Trophoblast cell (in vitro differentiated cells and primary cell): ENCODE data around the gene DNAJC16.
"Not testable (repeated sequence)": the region's sequence is repeated elsewhere in the genome, so short reads cannot be mapped to it uniquely, and the experiment has no call there.

Experiments
- DNase-seq, 2 donors: peaks; one replicate each; pipeline ENCODE4 v3.0.0-alpha.2; 2016
- H2AFZ ChIP-seq: 2 replicates; pipeline ENCODE4 v1.6.1; 2013; ENCODE audit warnings: low read length, moderate library complexity, mild to moderate bottlenecking; ENCODE audit not compliant: insufficient read depth, poor library complexity
- H2AK5ac ChIP-seq: 2 replicates; pipeline ENCODE4 v1.6.1; 2013; ENCODE audit warnings: mild to moderate bottlenecking, low read length
- H2BK120ac ChIP-seq: 2 replicates; pipeline ENCODE4 v1.6.1; 2013; ENCODE audit warnings: low read length, mild to moderate bottlenecking, moderate library complexity; ENCODE audit not compliant: insufficient read depth, poor library complexity
- H2BK12ac ChIP-seq: 2 replicates; pipeline ENCODE4 v1.6.1; 2013; ENCODE audit warnings: mild to moderate bottlenecking, low read length, moderate library complexity
- H2BK5ac ChIP-seq: 2 replicates; pipeline ENCODE4 v1.6.1; 2013; ENCODE audit warnings: low read length, low read depth, moderate library complexity, mild to moderate bottlenecking; ENCODE audit not compliant: poor library complexity
- H3K14ac ChIP-seq: 2 replicates; pipeline ENCODE4 v1.6.1; 2013; ENCODE audit warnings: mild to moderate bottlenecking, low read length
- H3K18ac ChIP-seq: 2 replicates; pipeline ENCODE4 v1.6.1; 2013; ENCODE audit warnings: mild to moderate bottlenecking, low read length
- H3K23ac ChIP-seq: 2 replicates; pipeline ENCODE4 v1.6.1; 2013; ENCODE audit warnings: low read length
- H3K27ac ChIP-seq: 2 replicates; pipeline ENCODE4 v1.5.1; 2013; ENCODE audit warnings: low read depth, mild to moderate bottlenecking, inconsistent platforms, low read length, moderate library complexity
- H3K27me3 ChIP-seq: 2 replicates; pipeline ENCODE4 v1.6.1; 2013; ENCODE audit warnings: inconsistent platforms, mild to moderate bottlenecking, low read length, moderate library complexity; ENCODE audit not compliant: insufficient read depth
- H3K36me3 ChIP-seq, 2 experiments: 1 replicate in 1 of 2; 2 replicates in 1 of 2; pipeline ENCODE4 v1.6.1; 2013; ENCODE audit warnings: low read length in 2 of 2, mild to moderate bottlenecking in 2 of 2, moderate library complexity in 1 of 2; ENCODE audit not compliant: insufficient read depth in 2 of 2, control insufficient read depth in 1 of 2
- H3K4ac ChIP-seq: 2 replicates; pipeline ENCODE4 v1.6.1; 2013; ENCODE audit warnings: low read depth, mild to moderate bottlenecking, low read length, moderate library complexity
- H3K4me1 ChIP-seq, 2 experiments: 1 replicate in 1 of 2; 2 replicates in 1 of 2; pipeline ENCODE4 v1.6.1; 2013; ENCODE audit warnings: low read length in 2 of 2, mild to moderate bottlenecking in 2 of 2, moderate library complexity in 1 of 2; ENCODE audit not compliant: insufficient read depth in 2 of 2, control insufficient read depth in 1 of 2
- H3K4me2 ChIP-seq: 2 replicates; pipeline ENCODE4 v1.6.1; 2013; ENCODE audit warnings: inconsistent platforms, mild to moderate bottlenecking, low read length, moderate library complexity
- H3K4me3 ChIP-seq: 2 replicates; pipeline ENCODE4 v1.5.1; 2013; ENCODE audit warnings: mild to moderate bottlenecking, low read depth, low read length, inconsistent platforms
- H3K79me1 ChIP-seq: one replicate; pipeline ENCODE4 v1.6.1; 2013; ENCODE audit warnings: low read length
- H3K79me2 ChIP-seq: 2 replicates; pipeline ENCODE4 v1.6.1; 2013; ENCODE audit warnings: low read length, mild to moderate bottlenecking; ENCODE audit not compliant: control insufficient read depth, insufficient read depth, poor library complexity
- H3K9ac ChIP-seq: 2 replicates; pipeline ENCODE4 v1.6.1; 2013; ENCODE audit warnings: mild to moderate bottlenecking, low read length
- H3K9me3 ChIP-seq: 2 replicates; pipeline ENCODE4 v1.6.1; 2013; ENCODE audit warnings: low read depth, mild to moderate bottlenecking, control low read depth, inconsistent platforms, low read length; ENCODE audit not compliant: insufficient read depth
- H4K12ac ChIP-seq: 2 replicates; pipeline ENCODE4 v1.6.1; 2013; ENCODE audit warnings: low read depth, mild to moderate bottlenecking, low read length, moderate library complexity
- H4K8ac ChIP-seq: 2 replicates; pipeline ENCODE4 v1.6.1; 2013; ENCODE audit warnings: low read depth, mild to moderate bottlenecking, low read length, moderate library complexity
- H4K91ac ChIP-seq: one replicate; pipeline ENCODE4 v1.6.1; 2013; ENCODE audit warnings: low read depth, mild to moderate bottlenecking, low read length, moderate library complexity
- WGBS: extraction: QIAGEN DNeasy Blood & Tissue Kit; methylation state at CpG from one replicate; pipeline ENCODE4 v1.1.7; 2013; ENCODE audit warnings: missing lambda C conversion rate; ENCODE audit not compliant: insufficient read length, insufficient coverage; ENCODE audit errors: extremely low coverage; 5-methylcytosine and 5-hydroxymethylcytosine counted together

DNAJC16 gene

DNA sequence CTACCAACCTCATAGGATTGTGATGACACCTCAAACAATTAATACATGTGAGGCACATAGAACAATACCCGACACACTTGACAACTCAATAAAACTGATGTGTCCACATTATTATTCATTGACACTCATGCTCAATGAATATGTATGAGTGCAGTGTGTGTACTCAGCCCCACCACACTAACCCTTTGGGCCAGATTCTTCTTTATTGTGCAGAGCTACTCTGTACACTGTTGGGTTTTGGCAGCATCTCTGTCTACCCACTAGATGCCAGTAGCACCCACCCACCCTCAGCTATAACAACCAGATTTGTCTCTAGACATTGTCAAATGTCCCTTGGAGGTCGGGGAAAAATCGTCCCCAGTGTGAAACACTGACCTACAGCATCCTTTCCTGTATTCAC is 12.7 kb upstream of the DNAJC16 start:
- WGBS, result no CpG with 5 or more reads among the region's 3 CpGs
- H3K4me3 ChIP-seq, result no peak overlapping the region
- H4K8ac ChIP-seq, result no peak overlapping the region
- no peaks in the 10 kb centered on the region for H3K79me1 ChIP-seq
- no peaks in the 10 kb centered on the region for H3K27me3 ChIP-seq
- no peak overlapping the region for H4K12ac ChIP-seq
- no peak overlapping the region for H3K14ac ChIP-seq
- H3K9me3 ChIP-seq, result no peaks in the 10 kb centered on the region
- H3K79me2 ChIP-seq, result no peaks in the 10 kb centered on the region
- no peaks in the 10 kb centered on the region for H3K4me1 ChIP-seq
- H3K18ac ChIP-seq, result no peak overlapping the region
- no peak overlapping the region for H2AK5ac ChIP-seq
- H2BK5ac ChIP-seq, result no peak overlapping the region
- H2BK120ac ChIP-seq, result no peak overlapping the region
- H3K4me2 ChIP-seq, result no peak overlapping the region
- no peak overlapping the region for H3K4ac ChIP-seq
- H3K36me3 ChIP-seq, result peaks cover 2% of the 10 kb centered on the region in 2 experiments
- no peak for DNase-seq
- no peak overlapping the region for H3K23ac ChIP-seq
- no peak overlapping the region for H2BK12ac ChIP-seq
- H3K27ac ChIP-seq, result no peak overlapping the region
- H4K91ac ChIP-seq, result no peak overlapping the region
- no peak overlapping the region for H2AFZ ChIP-seq
- H3K9ac ChIP-seq, result no peak overlapping the region

- not testable (repeated sequence) for H4K8ac ChIP-seq, H3K79me2 ChIP-seq, H3K27ac ChIP-seq, H3K4me1 ChIP-seq, H2BK12ac ChIP-seq, H4K12ac ChIP-seq, H3K27me3 ChIP-seq, H3K4me3 ChIP-seq, H2AK5ac ChIP-seq, H2AFZ ChIP-seq, H2BK5ac ChIP-seq, H3K79me1 ChIP-seq, H3K14ac ChIP-seq, H3K9ac ChIP-seq, DNase-seq, H4K91ac ChIP-seq, H2BK120ac ChIP-seq, H3K4me2 ChIP-seq, H3K23ac ChIP-seq, H3K18ac ChIP-seq, H3K36me3 ChIP-seq, H3K4ac ChIP-seq, H3K9me3 ChIP-seq
- no CpG with 5 or more reads among the region's 5 CpGs for WGBS
Observed at GRCh38 chr1:15514557-15514956, 12.1 kb upstream of the DNAJC16 start.

DNA sequence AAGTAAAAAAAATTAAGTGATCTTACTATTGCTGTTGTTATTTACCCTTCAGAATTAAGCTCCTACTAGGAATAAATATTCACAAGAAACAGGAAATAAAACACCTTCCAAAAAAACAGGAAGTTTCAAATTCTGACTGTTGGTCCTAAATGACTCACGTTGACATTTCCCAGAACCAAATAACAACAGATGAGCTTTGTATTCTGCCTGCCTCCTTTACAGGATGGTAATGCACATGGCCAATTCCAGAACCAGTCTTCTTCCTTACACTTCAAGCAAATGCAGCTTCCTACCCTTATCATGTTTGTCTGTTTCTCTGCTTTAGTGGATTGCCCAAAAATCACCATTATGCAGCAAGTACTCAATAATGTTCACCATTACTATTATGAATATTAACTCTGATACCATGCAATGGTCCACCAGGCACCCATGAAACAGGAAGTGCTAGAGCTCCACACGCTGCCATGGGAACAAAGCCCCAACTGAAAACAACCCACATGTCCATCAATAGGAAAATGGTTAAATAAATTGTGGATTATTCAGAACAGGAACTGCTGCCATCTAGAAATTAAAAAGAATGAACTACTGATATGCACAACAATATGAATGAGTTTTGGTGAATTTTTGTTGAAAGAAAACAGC is 11.5 kb upstream of the DNAJC16 start:
- no peak overlapping the region for H2BK120ac ChIP-seq
- H4K12ac ChIP-seq, result no peak overlapping the region
- no peak overlapping the region for H3K27ac ChIP-seq
- H4K91ac ChIP-seq, result no peak overlapping the region
- no peak overlapping the region for H3K14ac ChIP-seq
- no peak overlapping the region for H3K4me2 ChIP-seq
- DNase-seq, result no peak
- peaks cover 2% of the 10 kb centered on the region in 2 experiments for H3K36me3 ChIP-seq
- no peak overlapping the region for H3K23ac ChIP-seq
- H4K8ac ChIP-seq, result no peak overlapping the region
- no peak overlapping the region for H2AFZ ChIP-seq
- no peaks in the 10 kb centered on the region for H3K9me3 ChIP-seq
- no peaks in the 10 kb centered on the region for H3K79me2 ChIP-seq
- H3K9ac ChIP-seq, result no peak overlapping the region
- no peaks in the 10 kb centered on the region for H3K79me1 ChIP-seq
- no peak overlapping the region for H3K18ac ChIP-seq
- H3K4me1 ChIP-seq, result no peaks in the 10 kb centered on the region
- no peaks in the 10 kb centered on the region for H3K27me3 ChIP-seq
- H2BK12ac ChIP-seq, result no peak overlapping the region
- H2BK5ac ChIP-seq, result no peak overlapping the region
- no peak overlapping the region for H3K4me3 ChIP-seq
- H3K4ac ChIP-seq, result no peak overlapping the region
- H2AK5ac ChIP-seq, result no peak overlapping the region
- no CpG with 5 or more reads among the region's 2 CpGs for WGBS

DNA sequence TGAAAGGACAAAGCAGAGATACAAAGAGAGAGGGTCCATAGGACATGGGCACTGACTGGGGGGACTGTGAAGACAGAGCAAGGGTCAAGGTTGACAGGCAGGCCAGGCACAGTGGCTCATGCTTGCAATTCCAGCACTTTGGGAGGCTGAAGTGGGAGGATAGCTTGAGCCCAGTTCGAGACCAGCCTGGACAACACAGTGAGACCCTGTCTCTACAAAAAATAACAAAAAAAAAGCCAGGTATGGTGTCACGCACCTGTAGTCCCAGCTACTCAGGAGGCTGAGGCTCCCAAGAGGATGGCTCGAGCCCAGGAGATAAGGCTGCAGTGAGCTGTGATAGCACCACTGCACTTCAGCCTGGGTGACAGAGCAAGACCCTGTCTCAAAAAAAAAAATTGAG is 7.0 kb upstream of the DNAJC16 start:
- Histone ChIP-seq H3K36me3 (peaks cover 0 to 2% of the 10 kb centered on the region in 2 experiments), H4K91ac (no peak overlapping the region), H3K79me1 (peaks cover 5% of the 10 kb centered on the region), H3K4me3 (no peak overlapping the region), H3K79me2 (peaks cover 3% of the 10 kb centered on the region), H3K23ac (no peak overlapping the region), H3K4me1 (peaks cover 3% of the 10 kb centered on the region in 2 experiments), H4K8ac (no peak overlapping the region), H3K9ac (no peak overlapping the region), H3K27me3 (no peaks in the 10 kb centered on the region), H2AFZ (no peak overlapping the region), H3K18ac (no peak overlapping the region), H2AK5ac (no peak overlapping the region), H3K4ac (no peak overlapping the region), H2BK120ac (no peak overlapping the region), H3K4me2 (no peak overlapping the region), H4K12ac (no peak overlapping the region), H3K27ac (no peak overlapping the region), H3K9me3 (no peaks in the 10 kb centered on the region), H2BK12ac (no peak overlapping the region), H3K14ac (no peak overlapping the region), H2BK5ac (no peak overlapping the region)
- DNase-seq, result no peak
- WGBS, result no CpG with 5 or more reads among the region's 3 CpGs
